CD14-positive monocyte (primary cell): ENCODE data around the gene CA11. TPM values are rescaled to one million over a fixed set of nuclear protein-coding genes. Genes with fewer than 3 reads are reported as not detected.

Source experiments
- DNase-seq, 3 donors: peaks; one replicate each; pipeline ENCODE4 v3.0.0-alpha.2; 2011 to 2022
- H2AFZ ChIP-seq: 2 replicates; pipeline ENCODE4 v1.6.0; 2012; ENCODE audit warnings: mild to moderate bottlenecking, low read depth, low read length, inconsistent platforms; ENCODE audit not compliant: insufficient read depth, poor library complexity, severe bottlenecking
- H3K27ac ChIP-seq, 2 donors: 1 replicate in 1 of 2; 2 replicates in 1 of 2; pipeline ENCODE4 v1.5.1; 2012 to 2013; ENCODE audit warnings: low read length in 2 of 2, control low read depth in 1 of 2, inconsistent platforms in 1 of 2, low read depth in 1 of 2, mild to moderate bottlenecking in 1 of 2
- H3K27me3 ChIP-seq, 2 donors: one replicate each; pipeline versions ENCODE4 v1.6.0 to v1.6.1; 2011 to 2013; ENCODE audit warnings: low read length in 2 of 2; ENCODE audit not compliant: control insufficient read depth in 2 of 2, insufficient read depth in 2 of 2
- H3K36me3 ChIP-seq, 2 donors: replicated peaks in 1 of 2; 1 replicate in 1 of 2; 2 replicates in 1 of 2; pipeline versions ENCODE4 v1.5.1 to v1.6.1; 2012 to 2013; ENCODE audit warnings: low read length in 2 of 2, control low read depth in 1 of 2, inconsistent platforms in 1 of 2, mild to moderate bottlenecking in 1 of 2; ENCODE audit not compliant: insufficient read depth in 2 of 2, control insufficient read depth in 1 of 2
- H3K4me1 ChIP-seq, 2 donors: 1 replicate in 1 of 2; 2 replicates in 1 of 2; pipeline versions ENCODE4 v1.5.1 to v1.6.1; 2012 to 2013; ENCODE audit warnings: low read length in 2 of 2, control low read depth in 1 of 2, inconsistent platforms in 1 of 2, mild to moderate bottlenecking in 1 of 2, moderate library complexity in 1 of 2; ENCODE audit not compliant: insufficient read depth in 2 of 2, control insufficient read depth in 1 of 2
- H3K4me2 ChIP-seq: replicated peaks from 2 replicates; pipeline ENCODE3; 2012; ENCODE audit warnings: low read length, moderate library complexity, mild to moderate bottlenecking; ENCODE audit not compliant: poor library complexity, severe bottlenecking; ENCODE audit errors: extremely low read depth
- H3K4me3 ChIP-seq, 3 experiments: fragments of 200-600 bp in 1 of 3; sonication (generic) in 1 of 3; replicated peaks in 1 of 3; 1 replicate in 2 of 3; 2 replicates in 1 of 3; pipeline ENCODE4 v1.5.1; 2011 to 2013; ENCODE audit warnings: low read length in 3 of 3, mild to moderate bottlenecking in 3 of 3, control low read depth in 2 of 3, low read depth in 2 of 3, inconsistent platforms in 1 of 3, moderate library complexity in 1 of 3
- H3K79me2 ChIP-seq: 2 replicates; pipeline ENCODE4 v1.6.0; 2012; ENCODE audit warnings: mild to moderate bottlenecking, control low read depth, inconsistent platforms, low read length, moderate library complexity; ENCODE audit not compliant: insufficient read depth
- H3K9ac ChIP-seq: 2 replicates; pipeline ENCODE4 v1.6.0; 2017; ENCODE audit warnings: low read length, mild to moderate bottlenecking; ENCODE audit not compliant: insufficient read depth, poor library complexity, severe bottlenecking
- H3K9me3 ChIP-seq, 2 donors: replicated peaks in 1 of 2; 1 replicate in 1 of 2; 2 replicates in 1 of 2; pipeline versions ENCODE4 v1.5.1 to v1.6.1; 2012 to 2013; ENCODE audit warnings: low read length in 2 of 2, control low read depth in 1 of 2; ENCODE audit not compliant: control insufficient read depth in 1 of 2, insufficient read depth in 1 of 2
- H4K20me1 ChIP-seq: 2 replicates; pipeline ENCODE4 v1.6.0; 2012; ENCODE audit warnings: mild to moderate bottlenecking, low read length, control low read depth, moderate library complexity; ENCODE audit not compliant: insufficient read depth
- H3K27ac Mint-ChIP-seq, 7 donors: one replicate each; pipeline ENCODE4 v1.8.0; 2020; ENCODE audit warnings: mild to moderate bottlenecking in 7 of 7, mixed read lengths in 7 of 7, moderate library complexity in 6 of 7, inconsistent platforms in 2 of 7
- H3K27me3 Mint-ChIP-seq, 3 donors: one replicate each; pipeline ENCODE4 v1.8.0; 2021 to 2022; ENCODE audit warnings: low read depth in 3 of 3, mild to moderate bottlenecking in 3 of 3, mixed read lengths in 3 of 3, moderate library complexity in 3 of 3, inconsistent platforms in 1 of 3
- H3K36me3 Mint-ChIP-seq, 2 donors: one replicate each; pipeline ENCODE4 v1.8.0; 2020; ENCODE audit warnings: mixed read lengths in 2 of 2, inconsistent platforms in 1 of 2, mild to moderate bottlenecking in 1 of 2
- H3K4me1 Mint-ChIP-seq: one replicate; pipeline ENCODE4 v1.8.0; 2020; ENCODE audit warnings: mild to moderate bottlenecking, mixed read lengths
- H3K4me3 Mint-ChIP-seq, 2 donors: one replicate each; pipeline ENCODE4 v1.8.0; 2020; ENCODE audit warnings: mild to moderate bottlenecking in 2 of 2, mixed read lengths in 2 of 2, moderate library complexity in 1 of 2
- H3K9me3 Mint-ChIP-seq, 7 donors: one replicate each; pipeline ENCODE4 v1.8.0; 2020 to 2022; ENCODE audit warnings: mixed read lengths in 7 of 7, mild to moderate bottlenecking in 6 of 7, moderate library complexity in 6 of 7, inconsistent platforms in 2 of 7
- WGBS: methylation state at CpG from one replicate; pipeline ENCODE4 v1.1.5; 2013; ENCODE audit warnings: missing lambda C conversion rate; ENCODE audit not compliant: insufficient coverage; 5-methylcytosine and 5-hydroxymethylcytosine counted together
- intact Hi-C, 2 donors: fragments of 100-400 bp; cut with micrococcal nuclease; formaldehyde crosslinking; loops; one replicate each; pipeline versions ENCODE4 v1.15.0 to v1.15.1; 2023
- polyA plus RNA-seq, 3 donors: library from polyadenylated mRNA; depleted of rRNA in 1 of 3; unstranded in 2 of 3; stranded (reverse) in 1 of 3; fragments of 300-500 nt in 2 of 3; fragments of >200 nt in 1 of 3; fragmentation: Illumina TruSeq in 2 of 3; gene quantifications; 1 replicate in 2 of 3; 2 replicates in 1 of 3; pipeline ENCODE4 v1.2.3, GENCODE V29; 2012 to 2021
- TF ChIP-seq, protein P1 (sequence below): fragments of 200-600 bp; IDR thresholded peaks from one replicate; pipeline ENCODE4 v1.8.0; 2022; ENCODE audit warnings: antibody characterized with exemption, mild to moderate bottlenecking

Gene CA11
- polyA plus RNA-seq, 3 donors, result 1.1 to 4.9 (median 1.8) TPM

DNA sequence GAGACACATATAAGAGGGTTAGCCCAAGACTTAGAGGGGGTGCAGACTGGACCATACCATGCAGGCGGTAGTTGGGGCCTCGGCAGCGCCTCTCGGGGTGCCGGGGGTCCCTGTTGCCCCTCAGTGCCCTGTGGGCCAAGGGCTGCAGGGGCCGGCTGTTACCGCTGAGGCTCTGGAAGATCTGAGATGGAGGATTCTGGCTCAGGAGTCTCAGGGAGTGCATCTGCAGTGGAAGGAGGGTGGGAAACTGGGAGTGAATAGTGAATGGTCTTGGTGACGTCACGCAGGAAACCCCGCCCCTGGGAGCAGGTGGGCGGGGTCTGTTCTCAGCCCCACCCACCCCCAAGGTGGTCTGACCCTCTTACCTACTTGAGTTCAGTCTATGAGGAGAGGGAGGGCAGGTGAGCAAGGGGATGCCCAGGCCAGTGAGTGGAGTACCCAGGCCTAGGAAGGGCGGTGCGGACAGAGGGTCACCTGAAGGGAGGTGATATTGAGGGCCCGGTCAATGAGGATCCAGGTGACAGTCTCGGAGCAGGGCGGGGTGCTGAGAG, 7.1 kb downstream of the CA11 start:
- H3K4me1 Mint-ChIP-seq, result peaks cover 35% of the 10 kb centered on the region
- WGBS, result 100% methylated on average over 10 of the region's 16 CpGs
- peak overlapping the region; percentile 84 for H3K9ac ChIP-seq

More for the DNA sequence above, 7.1 kb downstream of the CA11 start:
- Mint-ChIP-seq H3K36me3 (peaks cover 3 to 5% of the 10 kb centered on the region in 2 donors), H3K27me3 (peaks cover 3 to 11% (median 9%) of the 10 kb centered on the region in 3 donors), H3K27ac (peak overlapping the region; percentile 96 to 99 (median 99)), H3K4me3 (peak overlapping the region; percentile 98 to 99), H3K9me3 (peaks cover 0 to 3% (median 1%) of the 10 kb centered on the region in 7 donors)
- Histone ChIP-seq H2AFZ (peak overlapping the region; percentile 77), H3K4me3 (peak overlapping the region; percentile 70 to 86 (median 84)), H3K27ac (peak overlapping the region; percentile 95 to 96), H4K20me1 (peaks cover 7% of the 10 kb centered on the region), H3K4me2 (peak overlapping the region; percentile 93), H3K27me3 (no peaks in the 10 kb centered on the region), H3K9me3 (no peaks in the 10 kb centered on the region), H3K4me1 (peaks cover 32 to 59% of the 10 kb centered on the region in 2 donors), H3K36me3 (no peaks in the 10 kb centered on the region), H3K79me2 (peaks cover 32% of the 10 kb centered on the region)
- intact Hi-C loops, result loop anchor here (5.0 to 10.0 kb wide), 3 partner anchors 314 to 328 kb away; partner anchors contain the start of genes FTL (in 2 of the 2) and EMP3 (in 1 of the 2)
- no peak for DNase-seq
- TF ChIP-seq, protein P1, sequence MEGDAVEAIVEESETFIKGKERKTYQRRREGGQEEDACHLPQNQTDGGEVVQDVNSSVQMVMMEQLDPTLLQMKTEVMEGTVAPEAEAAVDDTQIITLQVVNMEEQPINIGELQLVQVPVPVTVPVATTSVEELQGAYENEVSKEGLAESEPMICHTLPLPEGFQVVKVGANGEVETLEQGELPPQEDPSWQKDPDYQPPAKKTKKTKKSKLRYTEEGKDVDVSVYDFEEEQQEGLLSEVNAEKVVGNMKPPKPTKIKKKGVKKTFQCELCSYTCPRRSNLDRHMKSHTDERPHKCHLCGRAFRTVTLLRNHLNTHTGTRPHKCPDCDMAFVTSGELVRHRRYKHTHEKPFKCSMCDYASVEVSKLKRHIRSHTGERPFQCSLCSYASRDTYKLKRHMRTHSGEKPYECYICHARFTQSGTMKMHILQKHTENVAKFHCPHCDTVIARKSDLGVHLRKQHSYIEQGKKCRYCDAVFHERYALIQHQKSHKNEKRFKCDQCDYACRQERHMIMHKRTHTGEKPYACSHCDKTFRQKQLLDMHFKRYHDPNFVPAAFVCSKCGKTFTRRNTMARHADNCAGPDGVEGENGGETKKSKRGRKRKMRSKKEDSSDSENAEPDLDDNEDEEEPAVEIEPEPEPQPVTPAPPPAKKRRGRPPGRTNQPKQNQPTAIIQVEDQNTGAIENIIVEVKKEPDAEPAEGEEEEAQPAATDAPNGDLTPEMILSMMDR, result no peak
